IMR-90 (cell line): ENCODE measurements around the gene NACC2. TPM values are rescaled to one million over a fixed set of nuclear protein-coding genes. Genes with fewer than 3 reads are reported as not detected.

Experiments used
- ATAC-seq: fragments of 200-7000 bp; cut with Tn5 transposase; 2 replicates; pipeline ENCODE4 v1.9.1; 2020; ENCODE audit warnings: low read depth, mild to moderate bottlenecking, moderate library complexity
- BruUV-seq: library from RNA; stranded (reverse); fragments of 400-500 nt; replicated peaks from 2 replicates; lab custom pipeline; 2021; lab: Mats Ljungman, UMichigan
- CTCF ChIA-PET: fragments of 300-600 bp; formaldehyde crosslinking; extraction: SDS; loops from one replicate; lab custom pipeline; 2021; ENCODE audit warnings: antibody characterized with exemption; lab: Yijun Ruan, JAX
- POLR2A ChIA-PET: fragments of 300-600 bp; sonication (Branson Sonifier 250); formaldehyde crosslinking; loops from one replicate; lab custom pipeline; 2022; ENCODE audit warnings: antibody characterized with exemption; ENCODE audit not compliant: unreplicated experiment; lab: Charles Lee
- DNase-seq: peaks from one replicate; pipeline ENCODE4 v3.0.0; 2013
- H2AFZ ChIP-seq: replicated peaks from 2 replicates; pipeline ENCODE3; 2013; ENCODE audit warnings: low read length, mild to moderate bottlenecking; ENCODE audit not compliant: poor library complexity
- H2AK5ac ChIP-seq: 2 replicates; pipeline ENCODE4 v1.6.1; 2013; ENCODE audit warnings: low read depth, low read length, inconsistent platforms
- H2AK9ac ChIP-seq: replicated peaks from 2 replicates; pipeline ENCODE3; 2013; ENCODE audit warnings: mild to moderate bottlenecking, low read depth, low read length, moderate library complexity; ENCODE audit not compliant: poor library complexity
- H2BK120ac ChIP-seq: 2 replicates; pipeline ENCODE4 v1.6.1; 2013; ENCODE audit warnings: low read depth, low read length, inconsistent platforms
- H2BK15ac ChIP-seq: 3 replicates; pipeline ENCODE4 v1.6.1; 2013; ENCODE audit warnings: low read depth, low read length, inconsistent platforms
- H2BK20ac ChIP-seq: 2 replicates; pipeline ENCODE4 v1.6.1; 2013; ENCODE audit warnings: low read depth, mild to moderate bottlenecking, inconsistent platforms, low read length, moderate library complexity
- H2BK5ac ChIP-seq: 2 replicates; pipeline ENCODE4 v1.6.1; 2013; ENCODE audit warnings: mild to moderate bottlenecking, low read depth, low read length, inconsistent platforms; ENCODE audit not compliant: poor library complexity, severe bottlenecking
- H3K14ac ChIP-seq: replicated peaks from 2 replicates; pipeline ENCODE4 v1.6.1; 2013; ENCODE audit warnings: low read depth, low read length, inconsistent platforms
- H3K18ac ChIP-seq: 2 replicates; pipeline ENCODE4 v1.6.1; 2013; ENCODE audit warnings: low read depth, low read length, control low read depth
- H3K23ac ChIP-seq: 2 replicates; pipeline ENCODE4 v1.6.1; 2013; ENCODE audit warnings: low read depth, low read length, inconsistent platforms
- H3K27ac ChIP-seq: 2 replicates; pipeline ENCODE4 v1.5.1; 2013; ENCODE audit warnings: mild to moderate bottlenecking, control low read depth, low read length; ENCODE audit not compliant: insufficient read depth
- H3K27me3 ChIP-seq: 2 replicates; pipeline ENCODE4 v1.6.1; 2013; ENCODE audit warnings: low read length; ENCODE audit not compliant: control insufficient read depth, insufficient read depth
- H3K36me3 ChIP-seq: 2 replicates; pipeline ENCODE4 v1.6.1; 2013; ENCODE audit warnings: low read length, mixed read lengths; ENCODE audit not compliant: control insufficient read depth, insufficient read depth
- H3K4ac ChIP-seq: 2 replicates; pipeline ENCODE4 v1.6.1; 2013; ENCODE audit warnings: low read depth, low read length, inconsistent platforms
- H3K4me1 ChIP-seq: 2 replicates; pipeline ENCODE4 v1.6.1; 2013; ENCODE audit warnings: low read length, mixed read lengths; ENCODE audit not compliant: control insufficient read depth, insufficient read depth
- H3K4me2 ChIP-seq: 2 replicates; pipeline ENCODE4 v1.6.1; 2013; ENCODE audit warnings: low read depth, mild to moderate bottlenecking, control low read depth, low read length, moderate library complexity
- H3K4me3 ChIP-seq: 2 replicates; pipeline ENCODE4 v1.5.1; 2013; ENCODE audit warnings: low read depth, mild to moderate bottlenecking, control low read depth, low read length, moderate library complexity; ENCODE audit not compliant: insufficient read depth
- H3K56ac ChIP-seq: 2 replicates; pipeline ENCODE4 v1.6.1; 2013; ENCODE audit warnings: low read length, inconsistent platforms; ENCODE audit not compliant: insufficient read depth; ENCODE audit errors: extremely low read depth
- H3K79me1 ChIP-seq, 2 experiments: 2 replicates each; pipeline ENCODE4 v1.6.1; 2013; ENCODE audit warnings: low read length in 2 of 2, inconsistent platforms in 1 of 2, low read depth in 1 of 2
- H3K9ac ChIP-seq: 2 replicates; pipeline ENCODE4 v1.6.1; 2013; ENCODE audit warnings: low read depth, low read length, control low read depth
- H3K9me1 ChIP-seq: 2 replicates; pipeline ENCODE4 v1.6.1; 2013; ENCODE audit warnings: low read length, inconsistent platforms; ENCODE audit not compliant: insufficient read depth
- H3K9me3 ChIP-seq: 2 replicates; pipeline ENCODE4 v1.6.1; 2013; ENCODE audit warnings: low read length; ENCODE audit not compliant: control insufficient read depth, insufficient read depth
- H4K20me1 ChIP-seq: 2 replicates; pipeline ENCODE4 v1.6.1; 2013; ENCODE audit warnings: low read length, inconsistent platforms; ENCODE audit not compliant: insufficient read depth
- H4K5ac ChIP-seq: 2 replicates; pipeline ENCODE4 v1.6.1; 2013; ENCODE audit warnings: mild to moderate bottlenecking, low read depth, low read length, control low read depth
- H4K8ac ChIP-seq, 2 experiments: 2 replicates each; pipeline ENCODE4 v1.6.1; 2013; ENCODE audit warnings: low read depth in 2 of 2, low read length in 2 of 2, control low read depth in 1 of 2, inconsistent platforms in 1 of 2
- H4K91ac ChIP-seq: 2 replicates; pipeline ENCODE4 v1.6.1; 2013; ENCODE audit warnings: low read depth, low read length, inconsistent platforms; ENCODE audit not compliant: insufficient read depth
- BHLHE40 ChIP-seq: fragments of 150-350 bp; IDR thresholded peaks from 2 replicates; pipeline ENCODE4 v1.6.1; 2016; ENCODE audit warnings: mild to moderate bottlenecking, low read depth, low read length
- CEBPB ChIP-seq: IDR thresholded peaks from 2 replicates; pipeline ENCODE4 v1.6.1; 2012; ENCODE audit warnings: low read depth, low read length, improper control_type of control experiment
- ELK1 ChIP-seq: fragments of 150-350 bp; IDR thresholded peaks from 2 replicates; pipeline ENCODE4 v1.6.1; 2016; ENCODE audit warnings: low read depth, mild to moderate bottlenecking, low read length, moderate library complexity, borderline replicate concordance
- MAFK ChIP-seq: IDR thresholded peaks from 2 replicates; pipeline ENCODE4 v1.6.1; 2012; ENCODE audit warnings: low read depth, low read length, improper control_type of control experiment
- MAZ ChIP-seq: IDR thresholded peaks from 2 replicates; pipeline ENCODE4 v1.6.1; 2012; ENCODE audit warnings: low read depth, mild to moderate bottlenecking, low read length, improper control_type of control experiment, moderate library complexity, borderline replicate concordance
- MXI1 ChIP-seq: IDR thresholded peaks from 2 replicates; pipeline ENCODE4 v1.6.1; 2012; ENCODE audit warnings: low read depth, mild to moderate bottlenecking, low read length, moderate library complexity, borderline replicate concordance
- POLR2A ChIP-seq: IDR thresholded peaks from 2 replicates; pipeline ENCODE4 v1.6.1; 2012; ENCODE audit warnings: mild to moderate bottlenecking, low read depth, low read length
- RAD21 ChIP-seq: IDR thresholded peaks from 2 replicates; pipeline ENCODE4 v1.6.1; 2012; ENCODE audit warnings: low read length, improper control_type of control experiment
- USF2 ChIP-seq: fragments of 150-350 bp; IDR thresholded peaks from 2 replicates; pipeline ENCODE4 v1.6.1; 2017; ENCODE audit warnings: mild to moderate bottlenecking, antibody characterized with exemption, low read length, low read depth
- WGBS, 2 experiments: methylation state at CpG; one replicate each; pipeline versions ENCODE4 v1.1.5 to v1.1.7; 2013; ENCODE audit warnings: missing lambda C conversion rate in 2 of 2; ENCODE audit not compliant: insufficient read length in 1 of 2; ENCODE audit errors: extremely low coverage in 2 of 2; 5-methylcytosine and 5-hydroxymethylcytosine counted together
- dilution Hi-C: fragments of 300-500 bp; cut with HindIII; formaldehyde crosslinking; loops from one replicate; pipeline ENCODE4 v1.14.3; 2018; ENCODE audit warnings: low sequenced_read_pairs; ENCODE audit not compliant: unreplicated experiment
- in situ Hi-C: fragments of 300-500 bp; cut with MboI; formaldehyde crosslinking; loops from 3 replicates; pipeline ENCODE4 v1.14.3; 2019; ENCODE audit warnings: low sequenced_read_pairs, inconsistent platforms, mixed read lengths
- intact Hi-C: fragments of 100-400 bp; cut with micrococcal nuclease; formaldehyde crosslinking; loops from 2 replicates; pipeline ENCODE4 v1.10.0; 2022
- polyA plus RNA-seq, 3 experiments: library from polyadenylated mRNA; depleted of rRNA; stranded (reverse); fragments of >200 nt; gene quantifications; 2 replicates each; pipeline ENCODE4 v1.2.3, GENCODE V29; 2012; ENCODE audit warnings: low replicate concordance in 1 of 3
- total RNA-seq: library from RNA; depleted of rRNA; stranded (reverse); fragments of >200 nt; gene quantifications from 2 replicates; pipeline ENCODE4 v1.2.3, GENCODE V29; 2012

NACC2 gene
- total and polyA plus RNA-seq, 2 of the 4 experiments (the other 2 are of a cell fraction) = 7.9 to 19.0 TPM

GRCh38 chr9:135959814-135960213 is 135.3 kb downstream of the NACC2 start:
- no TSS peak for BruUV-seq

More at GRCh38 chr9:135959814-135960213, 135.3 kb downstream of the NACC2 start:
- Histone ChIP-seq H2AFZ (peak overlapping the region; percentile 5), H4K8ac (no peak overlapping the region), H3K14ac (no peak overlapping the region), H3K23ac (peak overlapping the region; percentile 71), H3K36me3 (no peaks in the 10 kb centered on the region), H3K4me3 (peak overlapping the region; percentile 74), H3K27me3 (no peaks in the 10 kb centered on the region; the same call in 1 of the 2 replicates), H4K20me1 (peaks cover 26% of the 10 kb centered on the region), H2AK9ac (peak overlapping the region; percentile 39), H3K79me1 (peaks cover 27 to 56% of the 10 kb centered on the region in 2 experiments), H3K27ac (no peak overlapping the region), H2BK5ac (no peak overlapping the region), H3K18ac (no peak overlapping the region), H3K9ac (peak overlapping the region; percentile 58), H3K56ac (peak overlapping the region; percentile 14; the same call in 1 of the 2 replicates), H4K5ac (no peak overlapping the region), H2AK5ac (no peak overlapping the region), H3K4ac (no peak overlapping the region), H4K91ac (no peak overlapping the region), H2BK120ac (no peak overlapping the region), H2BK15ac (no peak overlapping the region), H3K9me1 (peaks cover 7% of the 10 kb centered on the region; the same call in 1 of the 2 replicates), H2BK20ac (no peak overlapping the region), H3K4me2 (peak overlapping the region; percentile 84), H3K4me1 (no peaks in the 10 kb centered on the region; the same call in none of the 2 replicates), H3K9me3 (no peaks in the 10 kb centered on the region)
- dilution Hi-C loops (no loop called here), intact Hi-C loops (loop anchor here (2.0 to 5.0 kb wide), 3 partner anchors 95 to 258 kb away; partner anchors contain the start of gene KCNT1), in situ Hi-C loops (loop anchor here (5.0 kb wide), 1 partner anchor 162 kb away; no protein-coding TSS in a partner anchor)
- ChIA-PET POLR2A (interaction anchor here (0.6 kb wide), 1 partner anchor 131 kb away, joined by 3 read pairs; no protein-coding TSS in a partner anchor), CTCF (no interaction called here)
- DNase-seq (no peak), ATAC-seq (no peak)
- WGBS, 2 experiments = 67% methylated on average over 5 of the region's 9 CpGs; no CpG with 5 or more reads in 1 of the 2 experiments
- TF ChIP-seq ELK1 (no peak), BHLHE40 (no peak), USF2 (no peak), POLR2A (no peak), MAZ (no peak), MAFK (no peak), RAD21 (no peak), MXI1 (no peak), CEBPB (no peak)
